ENCODE data around the gene PIGB.

DNA sequence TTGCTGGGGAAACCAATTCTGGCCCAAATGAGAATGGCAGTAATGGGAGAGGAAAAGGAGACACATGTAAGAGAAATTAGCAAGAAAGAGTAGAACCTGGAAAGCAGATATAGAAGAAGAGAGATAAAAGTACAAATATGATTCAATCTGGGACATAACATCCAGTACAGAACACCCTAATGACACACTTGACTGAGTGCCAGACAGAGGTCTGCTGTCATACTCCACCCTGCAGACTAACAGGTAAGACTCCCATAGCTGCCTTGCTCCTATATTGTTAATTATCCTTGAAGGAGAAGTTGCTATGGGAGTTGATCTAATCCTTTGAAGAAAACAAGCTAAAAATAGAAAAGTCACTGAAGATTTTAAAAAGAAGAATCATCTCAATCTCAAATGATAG, 68.0 kb downstream of the PIGB start:
- no peak for TF ChIP-seq NFIC (IDR thresholded peaks at IDR 0.05)
- TF ChIP-seq, protein P1, sequence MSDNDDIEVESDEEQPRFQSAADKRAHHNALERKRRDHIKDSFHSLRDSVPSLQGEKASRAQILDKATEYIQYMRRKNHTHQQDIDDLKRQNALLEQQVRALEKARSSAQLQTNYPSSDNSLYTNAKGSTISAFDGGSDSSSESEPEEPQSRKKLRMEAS (IDR thresholded peaks at IDR 0.05), result no peak
- TF ChIP-seq RAD21 (IDR thresholded peaks at IDR 0.05; ENCODE audit: low read depth), result no peak
- no peak for TF ChIP-seq EP300 (IDR thresholded peaks at IDR 0.05; ENCODE audit: borderline replicate concordance)
- no peak for TF ChIP-seq FOXM1 (IDR thresholded peaks at IDR 0.05; ENCODE audit: borderline replicate concordance, low read depth)
- TF ChIP-seq, protein P2, sequence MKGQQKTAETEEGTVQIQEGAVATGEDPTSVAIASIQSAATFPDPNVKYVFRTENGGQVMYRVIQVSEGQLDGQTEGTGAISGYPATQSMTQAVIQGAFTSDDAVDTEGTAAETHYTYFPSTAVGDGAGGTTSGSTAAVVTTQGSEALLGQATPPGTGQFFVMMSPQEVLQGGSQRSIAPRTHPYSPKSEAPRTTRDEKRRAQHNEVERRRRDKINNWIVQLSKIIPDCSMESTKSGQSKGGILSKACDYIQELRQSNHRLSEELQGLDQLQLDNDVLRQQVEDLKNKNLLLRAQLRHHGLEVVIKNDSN (IDR thresholded peaks at IDR 0.05), result no peak
- no peak for TF ChIP-seq CREB1 (IDR thresholded peaks at IDR 0.05; ENCODE audit: low read depth)
- TF ChIP-seq, protein P3, sequence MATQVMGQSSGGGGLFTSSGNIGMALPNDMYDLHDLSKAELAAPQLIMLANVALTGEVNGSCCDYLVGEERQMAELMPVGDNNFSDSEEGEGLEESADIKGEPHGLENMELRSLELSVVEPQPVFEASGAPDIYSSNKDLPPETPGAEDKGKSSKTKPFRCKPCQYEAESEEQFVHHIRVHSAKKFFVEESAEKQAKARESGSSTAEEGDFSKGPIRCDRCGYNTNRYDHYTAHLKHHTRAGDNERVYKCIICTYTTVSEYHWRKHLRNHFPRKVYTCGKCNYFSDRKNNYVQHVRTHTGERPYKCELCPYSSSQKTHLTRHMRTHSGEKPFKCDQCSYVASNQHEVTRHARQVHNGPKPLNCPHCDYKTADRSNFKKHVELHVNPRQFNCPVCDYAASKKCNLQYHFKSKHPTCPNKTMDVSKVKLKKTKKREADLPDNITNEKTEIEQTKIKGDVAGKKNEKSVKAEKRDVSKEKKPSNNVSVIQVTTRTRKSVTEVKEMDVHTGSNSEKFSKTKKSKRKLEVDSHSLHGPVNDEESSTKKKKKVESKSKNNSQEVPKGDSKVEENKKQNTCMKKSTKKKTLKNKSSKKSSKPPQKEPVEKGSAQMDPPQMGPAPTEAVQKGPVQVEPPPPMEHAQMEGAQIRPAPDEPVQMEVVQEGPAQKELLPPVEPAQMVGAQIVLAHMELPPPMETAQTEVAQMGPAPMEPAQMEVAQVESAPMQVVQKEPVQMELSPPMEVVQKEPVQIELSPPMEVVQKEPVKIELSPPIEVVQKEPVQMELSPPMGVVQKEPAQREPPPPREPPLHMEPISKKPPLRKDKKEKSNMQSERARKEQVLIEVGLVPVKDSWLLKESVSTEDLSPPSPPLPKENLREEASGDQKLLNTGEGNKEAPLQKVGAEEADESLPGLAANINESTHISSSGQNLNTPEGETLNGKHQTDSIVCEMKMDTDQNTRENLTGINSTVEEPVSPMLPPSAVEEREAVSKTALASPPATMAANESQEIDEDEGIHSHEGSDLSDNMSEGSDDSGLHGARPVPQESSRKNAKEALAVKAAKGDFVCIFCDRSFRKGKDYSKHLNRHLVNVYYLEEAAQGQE (IDR thresholded peaks at IDR 0.05; ENCODE audit: low read depth), result no peak
- no peak for TF ChIP-seq TAF1 (IDR thresholded peaks at IDR 0.05; ENCODE audit: low read depth)
- no peak for TF ChIP-seq YY1 (IDR thresholded peaks at IDR 0.05; ENCODE audit: low read depth)
- no peak for TF ChIP-seq TEAD4 (IDR thresholded peaks at IDR 0.05)
- TF ChIP-seq CEBPB (IDR thresholded peaks at IDR 0.05), result no peak
- TF ChIP-seq EGR1 (IDR thresholded peaks at IDR 0.05), result no peak

All from Ishikawa (cell line).